NCI-H1930 (cell line): ENCODE data around the gene MCL1.
"Not testable (repeated sequence)": the region's sequence is repeated elsewhere in the genome, so short reads cannot be mapped to it uniquely, and the experiment has no call there.

ENCODE experiments used
- DNase-seq, 2 experiments: peaks; one replicate each; lab custom pipeline; 2025; lab: John Stamatoyannopoulos, UW

Gene MCL1

GRCh38 chr1:150602372-150602771 is 23.0 kb upstream of the MCL1 start:
- DNase-seq: not testable (repeated sequence)

GRCh38 chr1:150601540-150601939 is 22.1 kb upstream of the MCL1 start:
- DNase-seq: no peak

- not testable (repeated sequence) for DNase-seq
Measured at GRCh38 chr1:150598346-150598745, 18.9 kb upstream of the MCL1 start.

GRCh38 chr1:150596976-150597375 is 17.6 kb upstream of the MCL1 start:
- DNase-seq: no peak

GRCh38 chr1:150596095-150596892 is 16.9 kb upstream of the MCL1 start:
- DNase-seq: no peak

- no peak for DNase-seq
Measured at GRCh38 chr1:150582371-150582770, 3.0 kb upstream of the MCL1 start.

GRCh38 chr1:150581962-150582361 is 2.6 kb upstream of the MCL1 start:
- DNase-seq: not testable (repeated sequence)

GRCh38 chr1:150581437-150581836 is 2.0 kb upstream of the MCL1 start:
- DNase-seq: not testable (repeated sequence)

GRCh38 chr1:150580966-150581365 is 1.6 kb upstream of the MCL1 start:
- DNase-seq: not testable (repeated sequence)

- DNase-seq: no peak
Measured at GRCh38 chr1:150579945-150580642, 684 bp upstream of the MCL1 start.

GRCh38 chr1:150578272-150579109 is 919 bp downstream of the MCL1 start:
- no peak for DNase-seq

GRCh38 chr1:150577557-150578271 is 1.7 kb downstream of the MCL1 start:
- no peak for DNase-seq

GRCh38 chr1:150576794-150577556 is 2.4 kb downstream of the MCL1 start:
- DNase-seq: no peak

GRCh38 chr1:150576367-150576711 is 3.1 kb downstream of the MCL1 start:
- DNase-seq: no peak

- no peak for DNase-seq
Measured at GRCh38 chr1:150575518-150576366, 3.7 kb downstream of the MCL1 start.

GRCh38 chr1:150575072-150575489 is 4.3 kb downstream of the MCL1 start:
- no peak for DNase-seq

- DNase-seq: no peak
Measured at GRCh38 chr1:150574260-150575071, 4.9 kb downstream of the MCL1 start.

GRCh38 chr1:150573648-150574071 is 5.8 kb downstream of the MCL1 start:
- not testable (repeated sequence) for DNase-seq
